SHP77 (cell line): ENCODE results near the gene ANKFN1.

Experiments used
- DNase-seq, 2 experiments: peaks; one replicate each; lab custom pipeline; 2025; lab: John Stamatoyannopoulos, UW

Gene ANKFN1

GRCh38 chr17:56502120-56502654 is 348.9 kb downstream of the ANKFN1 start:
- no peak for DNase-seq

- DNase-seq = no peak
Measured at GRCh38 chr17:56505154-56505756, 352.0 kb downstream of the ANKFN1 start.

- no peak for DNase-seq
Measured at GRCh38 chr17:56506349-56506748, 353.1 kb downstream of the ANKFN1 start.

GRCh38 chr17:56510554-56511342 is 357.5 kb downstream of the ANKFN1 start:
- DNase-seq = no peak

- no peak for DNase-seq
Measured at GRCh38 chr17:56514264-56514663, 361.0 kb downstream of the ANKFN1 start.

GRCh38 chr17:56514899-56515298 is 361.6 kb downstream of the ANKFN1 start:
- DNase-seq = no peak

- DNase-seq = no peak
Measured at GRCh38 chr17:56521414-56522141, 368.3 kb downstream of the ANKFN1 start.

GRCh38 chr17:56523042-56523441 is 369.8 kb downstream of the ANKFN1 start:
- DNase-seq = no peak

GRCh38 chr17:56528696-56529095 is 375.4 kb downstream of the ANKFN1 start:
- DNase-seq = no peak

- no peak for DNase-seq
Measured at GRCh38 chr17:56532926-56533325, 379.7 kb downstream of the ANKFN1 start.

- DNase-seq = no peak
Measured at GRCh38 chr17:56536766-56537165, 383.5 kb downstream of the ANKFN1 start.

- DNase-seq = no peak
Measured at GRCh38 chr17:56540836-56541235, 387.6 kb downstream of the ANKFN1 start.

- DNase-seq = no peak
Measured at GRCh38 chr17:56543280-56543679, 390.0 kb downstream of the ANKFN1 start.

- DNase-seq = no peak
Measured at GRCh38 chr17:56545106-56545505, 391.8 kb downstream of the ANKFN1 start.

GRCh38 chr17:56545930-56546329 is 392.7 kb downstream of the ANKFN1 start:
- DNase-seq = no peak

- DNase-seq = no peak
Measured at GRCh38 chr17:56548661-56549060, 395.4 kb downstream of the ANKFN1 start.

GRCh38 chr17:56549501-56549900 is 396.2 kb downstream of the ANKFN1 start:
- DNase-seq = no peak

GRCh38 chr17:56557682-56558081 is 404.4 kb downstream of the ANKFN1 start:
- no peak for DNase-seq

- no peak for DNase-seq
Measured at GRCh38 chr17:56558088-56558487, 404.8 kb downstream of the ANKFN1 start.
